HG03565 (cell line): ENCODE results near the gene FCMR.

Source experiments
- ATAC-seq: cut with Tn5 transposase; IDR thresholded peaks from one replicate; pipeline ENCODE4 v1.9.1; 2021; ENCODE audit warnings: mild to moderate bottlenecking, moderate library complexity; ENCODE audit not compliant: unreplicated experiment

The FCMR gene

DNA sequence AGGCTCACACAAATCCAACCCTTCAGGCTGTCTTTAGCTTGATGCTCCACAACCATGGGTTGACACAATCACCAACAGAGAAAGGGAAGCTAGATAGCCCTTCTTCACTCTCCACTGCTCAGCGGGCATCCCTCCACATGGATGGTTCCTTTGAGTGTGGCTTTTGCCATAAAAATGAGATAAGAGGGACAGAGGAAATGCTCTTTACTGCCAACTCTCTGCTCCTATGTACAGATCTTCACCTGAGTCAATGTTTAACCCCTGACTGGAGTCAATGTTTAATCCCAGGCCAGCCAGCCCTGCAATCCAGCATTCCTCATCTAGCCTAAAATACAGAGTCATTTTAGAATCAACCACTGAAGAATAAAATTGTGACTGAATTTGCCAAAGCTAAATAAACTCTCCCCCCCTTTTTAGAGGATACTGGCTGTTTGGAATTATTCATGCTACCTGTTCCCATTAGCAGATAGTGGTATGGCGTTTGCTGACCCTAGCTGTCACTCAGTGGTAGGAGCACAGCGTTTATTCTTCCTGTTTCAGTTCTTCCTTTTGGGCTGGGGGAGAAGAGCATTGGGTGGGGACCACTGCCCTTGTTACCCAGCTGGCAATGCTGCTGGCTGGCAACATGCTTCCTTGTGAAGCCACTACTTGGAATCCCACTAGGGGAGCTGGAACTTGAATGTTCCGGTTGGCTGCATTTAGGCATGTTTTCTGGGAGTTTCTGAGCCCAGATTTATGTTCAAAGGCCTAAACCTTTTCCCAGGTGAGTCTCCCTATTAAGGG lies 29.8 kb upstream of the FCMR start:
- no peak for ATAC-seq

GRCh38 chr1:206949641-206950040 lies 27.9 kb upstream of the FCMR start:
- ATAC-seq, result no peak

- ATAC-seq, result no peak
Observed at GRCh38 chr1:206949208-206949607, 27.5 kb upstream of the FCMR start.

GRCh38 chr1:206947255-206947654 lies 25.5 kb upstream of the FCMR start:
- ATAC-seq, result no peak

DNA sequence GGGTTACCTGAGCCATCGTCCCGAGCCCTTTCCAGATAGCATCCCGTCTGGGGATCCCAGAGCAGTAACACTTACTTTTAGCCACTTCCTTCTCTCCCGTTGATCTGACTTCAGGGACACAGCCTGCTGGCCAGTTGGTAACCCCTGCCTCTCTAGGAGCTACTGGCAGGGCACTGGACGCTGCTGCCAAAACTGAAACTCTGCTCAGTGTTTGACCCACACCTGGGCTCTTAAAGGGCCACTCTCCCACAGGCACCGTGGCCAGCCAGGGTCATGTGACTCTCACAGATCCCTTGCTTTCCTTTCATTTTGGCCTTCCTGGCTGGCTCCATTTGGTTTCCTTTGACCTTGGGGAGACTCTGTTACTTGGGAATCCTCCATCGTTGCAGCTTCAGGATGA lies 24.5 kb upstream of the FCMR start, which contains the start of gene PIGR:
Gene PIGR, minus strand, starts transcription at position 206 of the 400 bp plus-strand sequence. CDS start 5,935 bp downstream, outside the sequence.
- no peak for ATAC-seq

DNA sequence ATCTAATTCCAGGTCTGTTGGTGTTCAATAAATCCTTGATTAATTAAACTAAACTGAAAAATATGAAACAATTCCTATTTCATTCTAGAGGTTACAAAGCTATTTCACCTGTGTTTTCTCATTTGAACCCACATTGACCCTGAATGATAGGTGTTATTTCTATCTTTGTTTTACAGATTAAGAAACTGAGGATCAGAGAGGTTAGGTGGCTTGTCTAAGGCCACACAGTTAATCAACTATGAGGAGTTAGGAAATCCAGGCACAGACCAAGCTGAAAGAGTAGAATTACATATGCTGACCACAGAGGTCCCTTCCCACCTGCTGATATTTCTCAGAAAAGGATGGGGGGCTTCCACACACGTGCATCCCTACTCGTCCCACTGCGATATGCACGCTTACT lies 24.0 kb upstream of the FCMR start:
- ATAC-seq, result no peak

GRCh38 chr1:206944703-206945102 lies 23.0 kb upstream of the FCMR start:
- ATAC-seq, result no peak

DNA sequence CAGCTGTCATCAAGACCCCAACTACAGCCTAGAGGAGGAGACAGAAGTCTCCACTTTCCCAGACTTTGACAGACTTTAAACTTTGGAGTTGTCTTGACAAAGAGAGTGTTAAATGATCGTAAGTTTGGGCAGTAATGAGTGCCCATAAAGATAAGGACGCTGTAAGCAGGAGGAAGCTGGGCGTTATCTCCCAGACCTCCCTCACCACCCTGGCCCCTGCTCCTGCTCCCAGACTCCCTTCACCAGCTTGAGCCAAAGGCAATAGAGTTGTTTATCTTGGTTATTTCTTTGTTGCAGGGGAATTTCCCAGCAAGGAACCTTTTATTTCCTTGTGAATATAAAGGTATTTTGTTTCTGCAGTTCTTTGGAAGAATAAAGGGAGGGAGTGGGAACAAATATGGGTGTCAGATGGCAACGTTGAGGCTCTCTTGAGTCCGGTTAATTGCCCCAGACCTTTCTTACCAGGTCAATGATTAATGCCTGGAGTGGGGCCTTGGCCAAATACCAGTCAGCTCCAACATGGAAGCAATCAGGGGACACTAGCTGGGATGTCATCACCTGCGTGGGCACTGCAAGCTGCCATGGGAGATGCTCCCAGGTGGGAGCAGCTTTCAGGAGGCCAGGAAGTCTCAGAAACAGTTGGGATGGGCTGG lies 20.2 kb upstream of the FCMR start:
- no peak for ATAC-seq

DNA sequence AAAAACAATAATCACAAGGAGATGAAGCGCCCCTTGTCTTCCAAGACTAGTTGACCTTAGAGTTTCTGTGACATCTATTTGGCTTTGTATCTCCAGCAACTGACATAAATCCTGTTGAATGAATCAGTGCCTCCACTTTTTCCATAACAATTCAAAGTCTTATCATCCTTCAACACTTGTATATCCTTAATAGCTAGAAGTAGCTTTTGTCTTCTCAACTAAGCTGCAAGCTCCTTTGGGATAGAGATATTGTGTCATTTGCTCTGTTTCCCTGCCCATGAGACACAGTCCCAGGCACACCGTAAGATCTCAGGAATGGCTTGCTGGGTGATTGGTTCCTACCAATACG lies 18.8 kb upstream of the FCMR start:
- no peak for ATAC-seq

- ATAC-seq, result no peak
Observed at GRCh38 chr1:206939841-206940587, 18.3 kb upstream of the FCMR start.

- ATAC-seq, result no peak
Observed at GRCh38 chr1:206939131-206939530, 17.4 kb upstream of the FCMR start.

DNA sequence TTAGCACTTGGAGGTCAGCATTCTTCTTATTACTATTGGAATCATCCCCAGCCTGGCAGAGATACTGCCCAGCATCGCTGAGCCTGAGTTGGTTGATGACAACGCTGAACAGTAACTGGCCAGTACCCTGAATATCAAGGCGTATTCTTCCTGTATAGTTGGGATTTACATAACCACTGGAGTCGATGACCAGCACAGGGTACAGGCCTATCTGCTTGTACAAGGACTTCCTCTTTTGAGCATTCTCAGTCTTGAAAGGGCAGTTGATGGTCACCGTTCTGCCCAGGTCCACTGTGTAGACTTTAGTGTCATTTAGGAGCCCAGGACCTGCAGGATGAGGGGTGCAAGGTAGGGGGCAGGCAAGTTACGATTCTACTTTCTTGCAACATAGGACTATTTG lies 15.7 kb upstream of the FCMR start:
- ATAC-seq, result no peak

- ATAC-seq, result no peak
Observed at GRCh38 chr1:206935491-206936067, 13.8 kb upstream of the FCMR start.

DNA sequence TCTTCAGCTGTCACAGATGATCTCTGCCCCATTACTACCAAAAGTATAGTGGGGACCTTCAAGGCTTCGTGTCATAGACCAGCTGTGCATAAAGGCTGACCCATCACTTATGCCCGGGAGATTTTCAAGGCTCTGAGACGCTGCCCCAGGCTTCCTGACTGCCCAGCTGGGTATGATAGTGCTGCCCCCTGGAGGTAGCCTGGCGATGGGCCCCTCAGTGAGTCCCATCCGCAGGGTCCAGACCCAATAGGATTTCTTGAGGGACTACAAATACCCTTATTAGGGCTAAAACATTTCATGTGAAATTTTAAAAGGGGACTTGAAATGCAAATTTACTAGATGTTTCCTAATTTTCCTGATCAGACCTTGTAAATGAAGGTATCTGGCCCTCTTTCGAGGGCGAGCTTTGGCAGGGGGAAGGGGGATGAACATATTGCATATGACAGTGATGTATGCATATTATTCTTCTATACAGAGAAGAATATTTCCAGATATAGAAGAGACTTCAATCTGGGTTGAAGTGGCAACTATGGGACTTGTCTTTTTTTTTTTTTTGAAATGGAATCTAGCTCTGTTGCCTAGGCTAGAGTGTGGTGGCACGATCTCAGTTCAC lies 11.7 kb upstream of the FCMR start:
- ATAC-seq, result no peak

GRCh38 chr1:206932177-206932576 lies 10.4 kb upstream of the FCMR start:
- ATAC-seq, result no peak

DNA sequence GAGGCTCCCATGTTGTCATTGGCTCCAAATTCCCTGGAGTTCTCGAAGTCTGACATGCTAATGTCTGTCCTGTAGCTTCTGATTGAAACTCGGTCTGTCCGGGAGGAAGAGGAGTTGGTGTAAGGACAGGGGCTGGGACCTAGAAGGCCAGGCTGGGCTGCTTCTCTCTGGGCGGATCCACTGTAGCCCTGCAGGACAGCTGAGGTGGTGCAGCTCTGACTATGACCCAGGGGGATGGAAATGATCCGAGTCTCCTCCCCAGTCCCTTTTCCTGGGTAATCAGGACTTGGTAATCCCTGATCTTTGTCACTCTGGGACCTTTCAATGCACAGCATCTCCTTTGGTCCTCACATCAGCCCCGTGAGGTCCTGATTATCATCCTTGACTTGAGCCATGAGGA lies 10.0 kb upstream of the FCMR start:
- ATAC-seq, result no peak

GRCh38 chr1:206930210-206930798 lies 8.6 kb upstream of the FCMR start:
- ATAC-seq, result peak; percentile 61

GRCh38 chr1:206929524-206929923 lies 7.8 kb upstream of the FCMR start:
- ATAC-seq, result no peak

DNA sequence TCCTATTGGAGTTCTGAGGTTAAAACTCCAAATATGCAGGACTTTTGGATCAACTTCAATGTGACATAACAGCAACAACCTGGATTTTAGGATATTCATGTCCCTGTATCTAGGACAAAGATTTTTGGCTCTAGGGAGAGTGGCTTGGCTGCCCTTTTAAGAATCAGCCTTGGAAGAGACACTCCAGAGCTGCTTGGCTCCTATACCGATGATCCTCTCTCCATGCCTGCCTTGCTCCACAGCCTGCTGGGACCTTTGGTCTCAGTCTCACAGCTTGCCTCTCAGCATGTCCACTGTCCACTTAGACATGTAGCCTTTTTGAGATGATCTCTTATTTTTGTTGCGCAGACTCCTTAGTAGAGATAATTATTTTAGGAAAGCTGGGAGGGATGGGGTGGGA lies 4.5 kb upstream of the FCMR start:
- ATAC-seq, result no peak

DNA sequence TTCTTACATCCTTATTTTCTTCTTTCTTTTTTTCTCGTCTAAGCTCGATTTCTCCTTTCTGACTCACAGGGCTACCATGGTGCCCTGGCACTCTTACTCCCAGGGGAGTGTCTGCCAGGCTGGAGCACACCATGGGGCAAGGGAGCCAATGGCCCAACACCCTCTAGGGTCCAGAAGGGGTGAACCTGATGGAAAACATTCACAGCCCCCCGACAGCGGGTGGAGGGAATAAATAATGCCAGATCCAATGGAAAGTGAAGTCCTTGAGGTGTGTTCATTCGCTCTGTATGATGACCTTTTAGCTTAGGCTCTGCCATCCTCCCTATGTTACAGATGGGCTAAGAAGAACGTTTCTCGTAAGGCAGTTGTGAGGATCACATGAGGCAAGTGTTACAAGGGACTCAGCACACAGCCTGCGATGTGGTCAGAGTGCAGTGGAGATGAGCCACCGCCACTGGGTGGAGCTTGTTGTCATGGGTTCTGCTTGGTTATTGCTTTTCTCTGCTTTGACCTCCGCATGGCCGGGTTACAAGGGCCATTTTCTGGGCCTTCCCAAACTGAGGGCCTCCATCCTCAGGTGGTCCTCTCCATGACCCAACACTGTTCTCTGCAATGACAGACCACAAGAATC lies 3.5 kb upstream of the FCMR start:
- ATAC-seq, result peak; percentile 61
